ENCODE data around the gene EFL1. TPM values are rescaled to one million over a fixed set of nuclear protein-coding genes. Genes with fewer than 3 reads are reported as not detected.

Gene EFL1
- total RNA-seq, 1 experiment from 2014 or later, result 21.4 TPM

DNA sequence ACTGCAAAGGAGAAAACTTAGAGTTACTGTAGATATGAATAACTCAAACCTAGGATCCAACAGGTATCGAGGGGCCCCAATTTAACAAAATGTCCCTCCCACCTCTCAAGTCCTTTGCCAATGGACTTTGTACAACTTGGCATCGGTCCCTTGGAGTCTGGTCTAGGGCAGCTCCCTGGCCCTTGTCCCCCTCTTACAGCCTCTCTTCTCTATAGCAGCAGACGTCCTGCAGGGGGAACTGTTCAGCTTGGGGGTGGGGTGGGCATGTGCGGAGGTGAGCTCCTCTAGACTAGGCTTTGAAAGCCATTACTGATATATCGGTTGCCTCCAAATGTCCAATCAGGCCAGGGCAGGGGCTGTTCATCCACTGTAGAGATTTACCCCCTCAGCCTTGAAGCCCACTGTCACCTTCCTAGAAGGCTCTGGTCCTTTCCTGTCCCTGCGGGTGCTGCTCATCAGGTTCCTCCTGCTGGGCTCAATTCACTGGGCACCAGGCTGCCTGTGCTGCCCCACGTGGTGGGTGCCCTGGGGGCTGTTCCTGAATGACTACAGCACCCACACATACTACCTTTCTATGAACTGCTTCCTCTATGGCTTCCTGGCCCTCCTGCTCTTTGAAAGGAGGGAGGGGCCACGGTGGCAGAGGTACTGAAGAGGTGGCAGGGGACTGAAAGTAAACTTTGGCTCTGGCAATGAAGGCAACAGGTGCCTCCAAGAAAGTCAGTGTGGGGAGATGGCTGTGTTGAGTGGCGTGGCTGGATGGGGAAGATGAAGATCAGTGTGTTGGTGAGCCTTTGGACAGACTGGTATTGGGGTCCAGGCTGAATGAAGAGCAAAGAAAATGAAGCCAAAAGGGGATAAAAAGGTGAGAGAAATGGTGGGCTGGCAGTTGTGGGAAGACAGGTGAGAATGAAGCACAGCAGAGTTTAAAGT lies 137.9 kb downstream of the EFL1 start:
- peak; percentile 52 for DNase-seq
- H3K36me3 ChIP-seq (replicated peaks; ENCODE audit: control insufficient read depth, insufficient read depth, low read length), result no peaks in the 10 kb centered on the region
- H3K4me3 ChIP-seq (ENCODE audit: insufficient read depth, low read depth, low read length), result no peak overlapping the region
- H3K27me3 ChIP-seq (ENCODE audit: control insufficient read depth, insufficient read depth, low read length), result no peaks in the 10 kb centered on the region

DNA sequence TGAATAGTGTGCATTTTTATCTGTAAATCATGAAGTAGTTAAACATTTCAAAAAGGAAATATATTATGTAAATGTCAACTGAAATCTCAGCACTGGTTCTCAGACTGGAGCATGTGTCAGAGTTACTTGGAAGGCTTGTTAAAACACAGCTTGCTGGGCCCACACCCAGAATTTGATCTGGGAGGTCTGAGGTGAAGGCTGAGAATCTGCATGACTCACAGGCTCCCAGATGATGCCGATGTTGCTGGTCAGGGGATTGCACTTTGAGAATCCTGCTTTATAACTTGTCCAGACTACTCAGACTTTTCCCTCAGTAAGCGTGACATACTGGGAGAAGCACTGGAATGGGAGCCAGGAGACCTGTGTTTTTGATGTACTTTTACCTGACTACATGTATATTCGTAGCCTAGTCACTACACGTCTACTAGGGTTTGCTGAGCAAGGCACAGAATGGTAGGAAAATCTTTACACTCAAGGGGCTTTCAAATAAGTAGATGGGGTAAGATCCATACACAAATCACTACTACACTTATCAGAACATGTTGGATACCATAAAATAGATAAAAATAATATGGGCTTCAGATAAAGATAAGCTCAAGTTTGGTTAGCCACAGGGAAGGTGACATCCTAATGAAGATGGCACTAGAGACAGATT lies 139.7 kb downstream of the EFL1 start:
- no peak overlapping the region for H3K4me3 ChIP-seq (ENCODE audit: insufficient read depth, low read depth, low read length)
- no peak for DNase-seq
- no peaks in the 10 kb centered on the region for H3K36me3 ChIP-seq (replicated peaks; ENCODE audit: control insufficient read depth, insufficient read depth, low read length)

DNA sequence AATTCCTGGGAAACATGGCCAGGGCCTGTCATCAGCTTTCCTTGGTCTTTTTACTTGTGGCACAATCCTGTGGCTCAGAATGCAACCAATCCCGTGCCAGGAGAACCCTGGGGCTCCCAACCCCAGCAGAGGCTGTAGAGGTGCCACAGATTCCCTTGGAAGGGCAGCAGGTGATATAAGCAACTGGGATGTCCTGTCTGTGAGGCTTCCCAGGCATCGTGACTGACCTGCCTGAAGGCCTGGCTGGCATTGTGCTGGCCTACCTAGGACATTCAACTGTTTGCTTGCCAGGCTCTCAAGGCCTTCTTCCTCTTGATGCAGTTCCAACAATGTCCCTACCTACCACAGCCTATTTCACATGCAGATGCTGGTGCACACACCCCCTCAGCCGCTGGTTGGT lies 144.5 kb downstream of the EFL1 start:
- DNase-seq, result no peak
- Histone ChIP-seq H3K36me3 (replicated peaks; ENCODE audit: control insufficient read depth, insufficient read depth, low read length) (no peaks in the 10 kb centered on the region), H3K27me3 (ENCODE audit: control insufficient read depth, insufficient read depth, low read length) (no peaks in the 10 kb centered on the region), H3K4me3 (ENCODE audit: insufficient read depth, low read depth, low read length) (no peak overlapping the region)

More for the DNA sequence above, 139.7 kb downstream of the EFL1 start:
- H3K27me3 ChIP-seq (ENCODE audit: control insufficient read depth, insufficient read depth, low read length), result no peaks in the 10 kb centered on the region

DNA sequence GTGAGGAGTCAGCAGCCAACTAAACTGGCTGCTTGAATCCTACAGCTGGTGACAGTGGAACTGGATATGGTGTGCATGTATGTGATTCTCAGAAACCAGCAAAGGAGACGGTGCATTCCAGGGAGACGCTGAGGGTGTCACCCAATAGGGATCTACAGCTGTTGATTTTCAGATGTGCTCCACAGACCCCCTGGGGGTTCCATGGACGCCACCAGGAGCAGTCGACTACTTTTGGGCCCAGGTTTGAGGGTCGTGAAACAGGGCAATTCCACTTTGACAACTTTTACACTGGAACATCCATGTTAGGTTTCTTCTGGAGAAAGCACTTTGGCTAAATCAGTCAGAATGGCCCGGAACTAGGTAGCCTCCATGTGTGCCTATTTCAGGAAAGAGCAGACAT lies 145.2 kb downstream of the EFL1 start:
- Histone ChIP-seq H3K36me3 (replicated peaks; ENCODE audit: control insufficient read depth, insufficient read depth, low read length) (no peaks in the 10 kb centered on the region), H3K4me3 (ENCODE audit: insufficient read depth, low read depth, low read length) (no peak overlapping the region), H3K27me3 (ENCODE audit: control insufficient read depth, insufficient read depth, low read length) (no peaks in the 10 kb centered on the region)
- DNase-seq, result no peak

DNA sequence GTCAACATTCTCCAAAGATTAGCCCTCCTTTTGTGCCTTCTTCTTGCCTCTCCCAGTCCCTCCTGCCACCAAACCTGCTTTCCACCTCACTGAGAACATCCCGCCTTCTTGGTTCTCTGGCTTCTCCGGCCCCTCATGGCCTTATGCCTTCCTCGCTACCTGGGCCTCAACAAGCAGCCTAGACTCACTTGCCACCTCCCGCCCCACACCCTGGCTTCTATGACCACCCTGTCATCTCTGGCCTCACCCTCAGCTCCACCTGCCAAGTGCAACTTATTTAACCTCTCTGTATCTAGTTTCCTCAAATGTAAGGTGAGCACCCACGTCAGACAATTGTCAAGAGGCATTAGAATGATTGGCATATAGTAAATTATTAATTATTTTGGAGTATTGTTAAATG lies 147.9 kb downstream of the EFL1 start:
- no peak overlapping the region for H3K4me3 ChIP-seq (ENCODE audit: insufficient read depth, low read depth, low read length)
- H3K36me3 ChIP-seq (replicated peaks; ENCODE audit: control insufficient read depth, insufficient read depth, low read length), result no peaks in the 10 kb centered on the region
- DNase-seq, result no peak

DNA sequence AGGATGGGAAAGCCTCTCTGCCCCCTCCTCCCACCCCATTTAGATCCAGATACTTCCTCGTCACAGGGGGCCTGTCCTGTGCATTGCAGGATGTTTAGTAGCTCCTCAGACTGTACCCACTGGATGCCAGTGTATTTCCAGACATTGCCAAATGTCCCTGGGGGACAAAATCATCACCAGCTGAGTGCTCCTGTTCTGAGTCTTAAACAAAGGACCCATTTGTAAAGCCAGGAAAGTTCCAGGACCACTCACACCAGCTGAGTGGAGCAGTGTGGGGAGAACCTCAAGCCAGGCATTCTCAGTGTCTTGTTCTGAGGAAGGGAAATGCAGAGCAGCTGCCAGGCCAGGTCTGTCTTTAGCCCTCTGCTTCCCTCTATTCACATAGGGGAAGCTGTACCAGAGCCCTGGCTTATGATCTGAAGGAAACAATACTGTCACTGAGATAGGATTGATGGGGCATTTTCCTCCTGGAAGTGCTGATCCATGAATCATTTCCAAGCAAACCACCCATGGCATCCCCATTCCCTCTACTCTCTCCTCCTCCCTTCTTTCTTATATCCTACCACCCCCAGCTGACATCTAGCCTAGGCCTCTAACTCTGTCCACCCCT lies 149.3 kb downstream of the EFL1 start:
- Histone ChIP-seq H3K27me3 (ENCODE audit: control insufficient read depth, insufficient read depth, low read length) (no peaks in the 10 kb centered on the region), H3K36me3 (replicated peaks; ENCODE audit: control insufficient read depth, insufficient read depth, low read length) (no peaks in the 10 kb centered on the region), H3K4me3 (ENCODE audit: insufficient read depth, low read depth, low read length) (no peak overlapping the region)
- DNase-seq, result no peak

More for the DNA sequence above, 147.9 kb downstream of the EFL1 start:
- H3K27me3 ChIP-seq (ENCODE audit: control insufficient read depth, insufficient read depth, low read length), result no peaks in the 10 kb centered on the region

DNA sequence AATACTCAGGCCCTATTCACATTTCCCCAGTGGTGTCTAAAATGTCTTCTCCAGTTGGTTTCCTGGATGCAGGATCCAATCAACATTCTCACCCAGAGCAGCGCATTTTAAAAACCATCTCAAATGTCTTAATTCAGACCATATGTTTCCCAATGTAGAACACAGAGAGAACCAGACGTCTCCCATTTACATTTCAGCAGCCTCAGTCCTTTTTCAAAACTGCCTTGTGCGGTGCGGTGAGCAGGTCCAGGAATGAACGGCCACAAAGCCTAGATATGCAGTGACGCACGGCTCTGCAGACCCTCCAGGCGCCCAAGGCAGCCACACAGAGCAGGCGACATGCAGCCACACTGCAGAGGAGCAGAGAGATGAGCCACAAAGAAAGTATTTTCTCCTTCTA lies 150.6 kb downstream of the EFL1 start:
- 0 out of 2 replicates have a peak, but pooled peaks cover 1% of the 10 kb centered on the region for H3K27me3 ChIP-seq (ENCODE audit: control insufficient read depth, insufficient read depth, low read length)
- DNase-seq, result no peak
- H3K4me3 ChIP-seq (ENCODE audit: insufficient read depth, low read depth, low read length), result no peak overlapping the region
- H3K36me3 ChIP-seq (replicated peaks; ENCODE audit: control insufficient read depth, insufficient read depth, low read length), result no peaks in the 10 kb centered on the region

DNA sequence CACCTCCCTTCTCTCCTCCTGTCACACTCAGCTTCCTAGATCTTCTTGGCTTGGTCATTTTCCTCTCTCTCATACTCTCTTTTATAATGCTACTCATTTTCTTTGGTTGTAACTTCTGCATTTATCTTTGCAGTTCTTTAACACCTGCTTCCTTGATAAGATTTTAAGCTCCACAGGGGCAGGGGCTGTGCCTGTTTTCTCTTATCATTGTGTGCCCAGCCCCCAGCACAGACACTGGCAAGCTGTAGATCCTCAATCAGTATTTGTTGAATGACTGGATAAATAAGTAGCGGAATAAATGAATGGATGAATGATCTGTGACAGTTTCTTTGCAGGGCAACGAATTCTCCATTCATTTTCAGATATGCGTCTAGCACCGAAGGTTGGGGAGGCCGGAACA lies 152.4 kb downstream of the EFL1 start:
- no peak for DNase-seq
- Histone ChIP-seq H3K36me3 (replicated peaks; ENCODE audit: control insufficient read depth, insufficient read depth, low read length) (no peaks in the 10 kb centered on the region), H3K27me3 (ENCODE audit: control insufficient read depth, insufficient read depth, low read length) (0 out of 2 replicates have a peak, but pooled peaks cover 1% of the 10 kb centered on the region), H3K4me3 (ENCODE audit: insufficient read depth, low read depth, low read length) (no peak overlapping the region)

DNA sequence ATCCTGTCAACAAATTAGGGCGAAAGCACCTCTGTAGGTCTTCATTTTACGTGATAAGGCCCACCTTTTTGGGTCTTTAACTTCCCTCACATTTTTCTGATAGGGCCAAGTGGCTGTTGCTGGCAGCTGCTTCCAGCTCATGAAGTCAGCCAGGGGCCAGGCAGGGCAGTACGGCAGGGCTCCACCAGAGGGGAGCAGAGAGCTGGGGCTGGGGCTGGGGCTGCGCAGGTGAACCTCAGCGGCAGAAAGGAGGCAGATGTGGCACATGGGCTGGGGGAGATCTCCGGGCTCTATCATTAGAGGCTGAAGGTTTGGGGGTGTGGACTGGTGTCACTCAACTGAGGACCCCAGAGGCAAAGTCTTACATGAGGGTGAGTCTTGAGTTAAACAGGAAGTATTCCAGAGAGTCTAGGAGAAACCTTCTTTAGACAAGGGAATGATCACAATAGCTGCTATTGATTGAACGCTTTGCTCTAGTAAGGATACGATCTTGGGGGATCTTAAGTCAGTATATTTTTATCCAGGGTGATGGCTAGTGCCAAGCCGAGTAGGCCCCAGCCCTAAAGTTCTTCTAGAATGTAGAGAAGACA lies 153.9 kb downstream of the EFL1 start:
- peak; percentile 91 for DNase-seq
- Histone ChIP-seq H3K4me3 (ENCODE audit: insufficient read depth, low read depth, low read length) (no peak overlapping the region), H3K36me3 (replicated peaks; ENCODE audit: control insufficient read depth, insufficient read depth, low read length) (no peaks in the 10 kb centered on the region), H3K27me3 (ENCODE audit: control insufficient read depth, insufficient read depth, low read length) (0 out of 2 replicates have a peak, but pooled peaks cover 1% of the 10 kb centered on the region)

DNA sequence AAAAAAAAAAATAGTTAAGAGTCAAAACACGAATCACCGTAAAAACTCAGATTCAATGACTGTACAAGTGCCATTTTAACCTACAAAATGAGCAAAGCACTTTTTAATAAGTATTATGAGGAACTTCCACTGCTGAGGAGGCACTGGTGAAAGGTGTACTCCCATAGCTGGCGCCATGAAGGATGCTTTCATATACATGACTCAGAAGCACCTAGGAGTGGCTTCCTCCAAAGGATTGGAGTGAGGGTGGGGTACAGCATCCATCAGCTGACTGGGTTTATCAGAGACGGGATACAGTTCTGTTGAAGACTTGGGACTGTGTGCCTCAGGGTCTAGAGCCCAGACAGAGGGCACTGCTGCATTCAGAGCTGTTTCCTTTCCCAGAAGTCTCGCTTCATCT lies 155.9 kb downstream of the EFL1 start:
- no peaks in the 10 kb centered on the region for H3K36me3 ChIP-seq (replicated peaks; ENCODE audit: control insufficient read depth, insufficient read depth, low read length)
- no peak overlapping the region for H3K4me3 ChIP-seq (ENCODE audit: insufficient read depth, low read depth, low read length)
- 0 out of 2 replicates have a peak, but pooled peaks cover 1% of the 10 kb centered on the region for H3K27me3 ChIP-seq (ENCODE audit: control insufficient read depth, insufficient read depth, low read length)
- DNase-seq, result no peak

DNA sequence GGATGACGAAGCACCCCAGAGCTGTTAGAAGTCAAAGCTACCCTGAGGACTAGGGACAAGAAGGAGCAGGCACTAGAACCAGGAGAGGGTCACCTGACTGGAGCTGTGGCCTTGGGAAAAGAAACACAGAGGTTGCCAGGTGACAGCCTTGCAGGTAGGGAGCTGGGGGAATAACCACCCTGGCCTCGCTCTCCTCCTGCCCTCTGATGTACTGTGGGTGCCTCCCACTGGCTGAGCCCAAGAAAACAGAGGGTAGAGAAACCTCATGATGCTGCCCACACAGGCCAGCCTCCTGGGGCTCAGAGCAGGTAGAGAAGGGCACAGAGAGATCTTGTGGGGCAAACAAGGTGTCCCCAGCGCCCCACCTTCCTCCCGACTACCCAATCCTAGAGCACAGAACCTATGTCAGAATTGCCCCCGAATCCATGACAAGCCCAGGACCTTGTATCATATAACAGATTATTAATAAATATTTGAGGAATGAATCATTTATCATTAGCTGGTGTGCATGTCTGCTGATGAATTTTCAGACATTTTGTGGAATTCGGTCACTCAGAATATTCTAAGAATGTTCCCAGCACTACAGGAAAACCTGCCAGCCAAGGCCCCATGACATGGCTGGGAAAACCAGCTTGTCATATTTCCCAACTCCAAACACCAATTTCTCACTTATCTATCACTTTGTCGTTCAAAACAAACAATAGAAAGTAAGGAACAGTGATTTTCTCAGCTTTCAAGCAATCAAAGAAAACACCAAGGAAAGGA lies 156.9 kb downstream of the EFL1 start:
- H3K36me3 ChIP-seq (replicated peaks; ENCODE audit: control insufficient read depth, insufficient read depth, low read length), result no peaks in the 10 kb centered on the region
- peaks cover 1% of the 10 kb centered on the region; the same call in 1 of the 2 replicates for H3K27me3 ChIP-seq (ENCODE audit: control insufficient read depth, insufficient read depth, low read length)
- DNase-seq, result peak; percentile 59
- H3K4me3 ChIP-seq (ENCODE audit: insufficient read depth, low read depth, low read length), result no peak overlapping the region

DNA sequence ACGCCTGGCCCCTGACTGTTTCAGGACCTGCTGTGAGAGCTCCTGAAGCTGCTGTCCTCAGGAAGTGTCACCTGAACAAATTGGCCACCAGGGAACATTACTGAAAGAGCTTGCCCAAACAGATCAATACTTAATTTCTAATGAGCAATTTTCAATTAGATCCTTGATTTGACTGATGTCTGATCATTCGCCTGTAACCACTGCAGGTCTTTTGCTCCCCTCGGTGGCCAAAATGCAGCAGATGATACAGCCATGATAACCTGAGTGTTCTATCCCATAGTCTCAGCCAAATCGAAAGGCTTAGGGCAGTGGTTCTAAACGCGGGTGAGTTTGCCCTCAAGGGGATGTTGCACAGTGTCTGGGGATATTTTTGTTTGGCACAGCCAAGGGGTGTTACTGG lies 159.1 kb downstream of the EFL1 start:
- H3K27me3 ChIP-seq (ENCODE audit: control insufficient read depth, insufficient read depth, low read length), result peaks cover 1% of the 10 kb centered on the region; the same call in 1 of the 2 replicates
- DNase-seq, result no peak
- no peak overlapping the region for H3K4me3 ChIP-seq (ENCODE audit: insufficient read depth, low read depth, low read length)
- no peaks in the 10 kb centered on the region for H3K36me3 ChIP-seq (replicated peaks; ENCODE audit: control insufficient read depth, insufficient read depth, low read length)

DNA sequence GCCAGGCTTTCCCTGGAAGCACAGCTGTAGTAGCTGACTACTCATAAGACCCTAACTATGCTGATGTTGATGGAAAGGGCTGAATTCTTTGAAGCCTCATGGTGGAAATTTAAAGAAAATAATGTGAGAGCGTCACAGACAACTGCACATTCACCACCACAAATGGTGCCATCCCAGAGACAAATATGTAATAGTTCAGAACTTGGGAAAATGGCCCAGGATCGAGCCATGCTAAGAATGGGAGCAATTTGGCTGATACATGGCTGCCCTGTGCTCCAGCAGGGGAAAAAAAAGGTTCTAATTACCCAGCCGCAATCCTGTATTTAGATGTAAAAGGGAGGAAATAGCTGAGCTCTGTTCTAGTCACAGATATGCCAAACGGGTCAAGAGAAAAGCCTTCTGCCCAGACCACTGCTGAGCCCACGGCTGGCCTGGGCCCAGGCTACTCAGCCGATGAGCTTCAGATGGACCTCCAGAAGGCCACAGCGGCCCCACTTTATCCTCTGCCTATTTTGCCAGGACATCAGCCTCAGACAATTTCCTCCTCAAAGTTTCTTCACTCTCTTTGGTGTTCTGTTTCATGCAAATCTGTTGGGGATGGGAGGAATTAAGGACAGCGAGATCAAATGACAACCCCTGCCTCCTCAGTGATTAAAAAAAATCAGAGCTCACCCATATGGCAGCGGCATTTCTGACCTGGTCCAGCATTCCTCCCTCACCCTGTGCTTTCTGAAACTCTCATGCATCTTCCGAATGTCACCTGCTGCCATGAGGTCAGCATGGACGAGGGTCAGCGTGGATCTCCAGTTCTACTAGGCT lies 162.2 kb downstream of the EFL1 start:
- peak; percentile 48 for DNase-seq

More for the DNA sequence above, 162.2 kb downstream of the EFL1 start:
- no peaks in the 10 kb centered on the region for H3K36me3 ChIP-seq (replicated peaks; ENCODE audit: control insufficient read depth, insufficient read depth, low read length)
- H3K4me3 ChIP-seq (ENCODE audit: insufficient read depth, low read depth, low read length), result no peak overlapping the region
- no peaks in the 10 kb centered on the region; the same call in 1 of the 2 replicates for H3K27me3 ChIP-seq (ENCODE audit: control insufficient read depth, insufficient read depth, low read length)

Data from H7 (cell line).